Activated CD8-positive, alpha-beta memory T cell treated with anti-CD3 and anti-CD28 coated beads for 36 hours (primary cell): Measurements from ENCODE around the gene CRHR2. TPM values are rescaled to one million over a fixed set of nuclear protein-coding genes. Genes with fewer than 3 reads are reported as not detected.
"Not testable (repeated sequence)": the region's sequence is repeated elsewhere in the genome, so short reads cannot be mapped to it uniquely, and the experiment has no call there.

Source experiments
- CTCF ChIA-PET: fragments of 350-600 bp; sonication (Branson Sonifier 250); formaldehyde crosslinking; loops from one replicate; lab custom pipeline; 2021; ENCODE audit warnings: antibody characterized with exemption; lab: Charles Lee
- POLR2A ChIA-PET: fragments of 350-600 bp; sonication (Branson Sonifier 250); formaldehyde crosslinking; loops from one replicate; lab custom pipeline; 2021; ENCODE audit warnings: antibody characterized with exemption; lab: Charles Lee
- total RNA-seq, 2 experiments: library from RNA; stranded (reverse); gene quantifications; one replicate each; pipeline ENCODE4 v1.2.3, GENCODE V29; 2021

Gene CRHR2
- not detected for total RNA-seq

- ChIA-PET CTCF (interaction anchor here (0.8 to 2.6 kb wide), 4 partner anchors 9 to 58 kb away, joined by 3 to 12 read pairs (median 6); no protein-coding TSS in a partner anchor), POLR2A (interaction anchor here (0.6 kb wide), 1 partner anchor 1117 kb away, joined by 3 read pairs; no protein-coding TSS in a partner anchor)
Observed at GRCh38 chr7:30682212-30683083, at the start of gene CRHR2. Gene CRHR2, minus strand, starts transcription at chr7:30682456. Its CDS starts 176 bp downstream, at chr7:30682280.

DNA sequence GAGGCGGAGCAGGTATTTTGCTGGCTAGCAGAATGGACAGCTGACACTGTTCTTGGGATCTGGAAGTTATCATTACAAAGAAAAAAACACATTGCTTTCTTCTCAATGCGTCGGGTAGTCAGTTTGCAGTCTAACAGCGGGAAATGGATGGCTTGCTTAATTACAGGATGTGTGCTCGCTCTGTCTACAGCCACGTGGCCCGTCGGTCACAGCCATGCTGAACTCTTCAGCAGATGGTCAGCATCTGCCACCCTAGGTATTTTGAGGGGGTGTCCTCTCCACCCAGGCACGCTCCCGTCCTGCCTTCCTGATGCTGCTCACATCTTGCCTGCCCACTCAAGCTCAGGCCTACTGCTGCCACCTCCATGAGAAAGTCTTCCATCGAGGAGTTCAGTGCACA, 49.3 kb upstream of the CRHR2 start:
- CTCF ChIA-PET: interaction anchor here (2.4 kb wide), 1 partner anchor 9 kb away, joined by 7 read pairs; no protein-coding TSS in a partner anchor
- POLR2A ChIA-PET: no interaction called here

DNA sequence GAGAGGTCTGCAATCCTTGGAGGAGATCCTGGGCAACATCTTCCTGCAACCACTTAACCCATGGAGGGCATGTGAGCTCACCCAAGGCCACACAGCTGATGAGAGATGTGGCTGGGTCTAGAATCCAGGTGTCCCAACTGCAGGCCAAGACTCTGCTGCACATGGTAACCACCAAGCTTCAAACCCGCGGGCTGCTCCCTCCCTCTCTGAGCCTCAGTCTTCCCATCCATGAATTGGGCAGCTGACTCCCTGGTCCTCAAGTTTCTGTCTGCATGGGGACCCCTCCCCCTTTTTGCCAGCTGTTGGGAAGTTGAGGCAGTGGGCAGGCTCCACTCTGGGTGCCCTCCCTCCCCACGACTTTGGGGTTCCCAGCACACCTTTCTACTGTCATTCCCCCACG, 48.7 kb upstream of the CRHR2 start:
- CTCF ChIA-PET: interaction anchor here (2.4 kb wide), 1 partner anchor 9 kb away, joined by 7 read pairs; no protein-coding TSS in a partner anchor
- POLR2A ChIA-PET: no interaction called here

GRCh38 chr7:30730097-30730496, 47.8 kb upstream of the CRHR2 start:
- CTCF ChIA-PET: interaction anchor here (1.0 to 2.4 kb wide), 2 partner anchors 8 to 10 kb away, joined by 3 to 7 read pairs; no protein-coding TSS in a partner anchor

GRCh38 chr7:30729642-30730041, 47.4 kb upstream of the CRHR2 start:
- ChIA-PET CTCF (interaction anchor here (0.6 to 2.4 kb wide), 3 partner anchors 8 to 94 kb away, joined by 3 to 7 read pairs (median 3); no protein-coding TSS in a partner anchor), POLR2A (no interaction called here)

More at GRCh38 chr7:30730097-30730496, 47.8 kb upstream of the CRHR2 start:
- POLR2A ChIA-PET: no interaction called here

DNA sequence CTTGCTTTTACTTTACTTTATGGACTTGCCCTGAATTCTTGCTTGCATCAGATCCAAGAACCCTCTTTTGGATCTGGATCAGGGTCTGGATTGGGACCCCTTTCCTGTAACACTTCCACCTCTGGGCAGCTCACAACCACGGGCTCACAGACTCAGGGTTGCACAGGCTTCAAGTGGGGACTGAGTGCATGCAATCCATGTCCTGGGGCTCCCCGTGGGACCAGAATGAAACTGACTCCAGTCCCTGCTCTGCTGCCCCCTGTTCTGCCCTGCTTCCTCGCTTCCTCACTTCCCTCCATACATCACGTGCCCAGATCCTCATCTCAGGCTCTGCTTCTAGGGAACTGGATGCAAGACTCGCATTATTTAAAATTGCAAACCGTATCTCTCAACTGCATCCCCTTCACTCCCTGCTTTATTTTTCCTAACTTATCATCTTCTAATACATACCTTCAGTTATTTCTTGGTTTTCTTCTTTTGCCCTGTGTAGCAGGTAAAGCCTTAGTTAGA, 46.4 kb upstream of the CRHR2 start:
- ChIA-PET POLR2A (no interaction called here), CTCF (interaction anchor here (0.6 to 3.1 kb wide), 2 partner anchors 11 to 93 kb away, joined by 3 to 15 read pairs; no protein-coding TSS in a partner anchor)

DNA sequence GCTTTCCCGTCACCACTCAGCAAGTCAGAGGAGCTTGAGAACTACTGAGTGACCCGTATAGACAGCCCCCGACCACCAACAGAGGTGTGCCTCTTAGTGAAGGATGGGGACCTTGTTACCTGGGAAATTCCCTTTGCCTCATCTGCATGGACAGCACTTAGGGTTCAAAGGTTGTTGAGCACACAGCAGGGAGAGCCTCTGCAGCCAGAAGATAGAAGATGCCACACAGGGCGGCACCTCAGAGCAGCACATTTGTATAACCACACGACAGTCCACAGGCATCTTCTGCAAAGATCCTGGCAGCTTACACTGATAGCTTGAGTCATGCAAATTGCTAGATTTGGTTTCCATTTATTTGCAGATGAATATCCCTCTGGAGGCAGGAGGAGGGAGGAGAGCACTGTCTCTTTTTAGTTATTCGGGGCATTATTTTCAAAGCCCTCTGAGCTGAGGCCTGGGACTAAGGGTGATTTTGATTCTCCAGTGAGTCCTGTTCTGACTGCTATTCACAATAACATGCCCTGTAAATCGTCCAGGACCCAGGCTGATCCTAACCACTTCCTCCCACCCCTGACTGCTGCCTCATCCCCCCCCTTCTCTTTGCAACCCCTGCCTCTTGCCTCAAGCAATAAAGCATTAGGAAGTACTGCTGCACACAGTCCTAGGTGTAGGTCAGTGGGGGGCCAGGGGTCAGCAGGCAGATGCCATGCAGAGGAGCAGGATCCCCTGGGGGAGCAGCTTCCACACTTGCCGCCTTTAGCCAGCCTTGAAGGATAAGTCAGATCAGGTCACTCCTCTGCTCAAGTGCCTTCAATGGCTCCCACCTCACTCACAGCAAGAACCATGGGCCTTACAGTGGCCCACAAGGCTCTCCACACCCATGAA, 45.0 kb upstream of the CRHR2 start:
- ChIA-PET POLR2A (no interaction called here), CTCF (interaction anchor here (1.1 to 3.1 kb wide), 2 partner anchors 12 to 21 kb away, joined by 3 to 15 read pairs; no protein-coding TSS in a partner anchor)

- POLR2A ChIA-PET: no interaction called here
- CTCF ChIA-PET: interaction anchor here (0.8 to 3.1 kb wide), 3 partner anchors 13 to 22 kb away, joined by 3 to 15 read pairs (median 3); no protein-coding TSS in a partner anchor
Observed at GRCh38 chr7:30726296-30727006, 44.2 kb upstream of the CRHR2 start.

DNA sequence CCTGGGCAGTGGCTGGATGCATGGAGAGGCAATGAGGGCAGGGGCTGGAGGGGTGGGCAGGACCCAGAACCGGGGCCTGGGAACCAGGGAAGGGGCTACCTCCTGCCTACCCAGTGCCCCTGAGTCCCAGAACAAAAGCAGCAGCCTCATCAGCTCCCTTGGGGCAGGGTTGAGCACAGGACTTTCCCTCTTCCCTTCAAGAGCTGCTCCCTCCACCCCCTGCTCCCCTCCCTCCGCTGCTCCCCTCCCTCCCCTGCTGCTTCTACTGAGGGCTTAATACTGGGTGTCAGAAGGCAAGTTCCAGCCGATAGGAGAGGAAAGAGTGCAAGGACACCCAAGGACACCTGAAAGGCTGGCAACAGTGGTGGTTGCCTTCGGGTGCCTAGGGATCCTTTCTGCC, 41.5 kb upstream of the CRHR2 start:
- POLR2A ChIA-PET: no interaction called here
- CTCF ChIA-PET: no interaction called here

DNA sequence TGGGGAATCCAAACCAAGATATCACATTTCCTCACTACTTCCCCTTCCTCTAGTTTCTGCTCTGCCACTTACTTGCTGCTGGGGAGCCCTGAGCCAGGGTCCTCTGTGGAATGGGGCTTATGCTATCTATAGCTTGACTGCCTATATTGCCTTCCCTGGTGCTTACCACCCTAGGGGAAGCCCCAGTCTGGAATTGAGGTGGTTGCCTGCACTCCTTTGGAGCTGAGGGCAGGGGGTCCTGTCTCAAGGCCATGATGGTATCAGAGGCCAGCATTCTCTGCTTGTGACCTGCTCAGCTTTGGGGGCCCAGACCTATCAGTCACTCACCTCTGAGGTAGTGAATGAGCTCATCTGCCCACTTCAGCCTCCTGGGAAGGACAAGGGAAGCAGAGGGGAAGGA, 40.4 kb upstream of the CRHR2 start:
- CTCF ChIA-PET: interaction anchor here (0.6 to 0.9 kb wide), 2 partner anchors 17 to 49 kb away, joined by 3 read pairs; no protein-coding TSS in a partner anchor
- POLR2A ChIA-PET: no interaction called here

GRCh38 chr7:30722187-30722586, 39.9 kb upstream of the CRHR2 start:
- POLR2A ChIA-PET: no interaction called here
- CTCF ChIA-PET: no interaction called here

- ChIA-PET POLR2A (no interaction called here), CTCF (no interaction called here)
Observed at GRCh38 chr7:30721211-30721610, 39.0 kb upstream of the CRHR2 start.

DNA sequence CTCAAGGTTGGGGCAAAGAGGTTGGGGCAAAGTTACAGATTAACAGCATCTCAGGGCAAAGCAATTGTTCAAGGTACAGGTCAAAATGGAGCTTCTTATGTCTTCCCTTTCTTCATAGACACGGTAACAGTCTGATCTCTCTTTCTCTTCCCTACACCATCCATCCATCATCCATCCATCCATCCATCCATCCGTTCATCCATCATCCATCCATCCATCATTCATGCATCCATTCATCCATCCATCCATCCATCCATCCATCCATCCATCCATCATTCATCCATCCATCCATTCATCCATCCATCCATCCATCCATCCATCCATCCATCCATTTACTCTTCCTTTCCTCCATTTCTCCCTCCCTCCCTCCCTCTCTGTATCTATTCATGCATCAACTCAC, 37.2 kb upstream of the CRHR2 start:
- CTCF ChIA-PET, POLR2A ChIA-PET: not testable (repeated sequence)

- ChIA-PET POLR2A (no interaction called here), CTCF (no interaction called here)
Observed at GRCh38 chr7:30717181-30717580, 34.9 kb upstream of the CRHR2 start.

GRCh38 chr7:30714129-30714528, 31.9 kb upstream of the CRHR2 start:
- POLR2A ChIA-PET: no interaction called here
- CTCF ChIA-PET: no interaction called here

- POLR2A ChIA-PET: no interaction called here
Observed at GRCh38 chr7:30713392-30713791, 31.1 kb upstream of the CRHR2 start.

GRCh38 chr7:30710669-30711068, 28.4 kb upstream of the CRHR2 start:
- ChIA-PET CTCF (no interaction called here), POLR2A (interaction anchor here (0.6 kb wide), 1 partner anchor 35 kb away, joined by 5 read pairs; no protein-coding TSS in a partner anchor)

More at GRCh38 chr7:30713392-30713791, 31.1 kb upstream of the CRHR2 start:
- CTCF ChIA-PET: no interaction called here

- POLR2A ChIA-PET: no interaction called here
- CTCF ChIA-PET: interaction anchor here (1.0 kb wide), 1 partner anchor 24 kb away, joined by 3 read pairs; no protein-coding TSS in a partner anchor
Observed at GRCh38 chr7:30709549-30709948, 27.3 kb upstream of the CRHR2 start.
